Stimulated activated CD8-positive, alpha-beta memory T cell treated with anti-CD3 and anti-CD28 coated beads, Interleukin-7, amount 100 ng/mL, for 1 hour (primary cell): ENCODE measurements around the gene MLNR.

Experiments
- DNase-seq, 2 donors: peaks; one replicate each; pipeline ENCODE4 v3.0.0-alpha.2; 2020; ENCODE audit warnings: low read depth in 2 of 2

MLNR gene, protein sequence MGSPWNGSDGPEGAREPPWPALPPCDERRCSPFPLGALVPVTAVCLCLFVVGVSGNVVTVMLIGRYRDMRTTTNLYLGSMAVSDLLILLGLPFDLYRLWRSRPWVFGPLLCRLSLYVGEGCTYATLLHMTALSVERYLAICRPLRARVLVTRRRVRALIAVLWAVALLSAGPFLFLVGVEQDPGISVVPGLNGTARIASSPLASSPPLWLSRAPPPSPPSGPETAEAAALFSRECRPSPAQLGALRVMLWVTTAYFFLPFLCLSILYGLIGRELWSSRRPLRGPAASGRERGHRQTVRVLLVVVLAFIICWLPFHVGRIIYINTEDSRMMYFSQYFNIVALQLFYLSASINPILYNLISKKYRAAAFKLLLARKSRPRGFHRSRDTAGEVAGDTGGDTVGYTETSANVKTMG

DNA sequence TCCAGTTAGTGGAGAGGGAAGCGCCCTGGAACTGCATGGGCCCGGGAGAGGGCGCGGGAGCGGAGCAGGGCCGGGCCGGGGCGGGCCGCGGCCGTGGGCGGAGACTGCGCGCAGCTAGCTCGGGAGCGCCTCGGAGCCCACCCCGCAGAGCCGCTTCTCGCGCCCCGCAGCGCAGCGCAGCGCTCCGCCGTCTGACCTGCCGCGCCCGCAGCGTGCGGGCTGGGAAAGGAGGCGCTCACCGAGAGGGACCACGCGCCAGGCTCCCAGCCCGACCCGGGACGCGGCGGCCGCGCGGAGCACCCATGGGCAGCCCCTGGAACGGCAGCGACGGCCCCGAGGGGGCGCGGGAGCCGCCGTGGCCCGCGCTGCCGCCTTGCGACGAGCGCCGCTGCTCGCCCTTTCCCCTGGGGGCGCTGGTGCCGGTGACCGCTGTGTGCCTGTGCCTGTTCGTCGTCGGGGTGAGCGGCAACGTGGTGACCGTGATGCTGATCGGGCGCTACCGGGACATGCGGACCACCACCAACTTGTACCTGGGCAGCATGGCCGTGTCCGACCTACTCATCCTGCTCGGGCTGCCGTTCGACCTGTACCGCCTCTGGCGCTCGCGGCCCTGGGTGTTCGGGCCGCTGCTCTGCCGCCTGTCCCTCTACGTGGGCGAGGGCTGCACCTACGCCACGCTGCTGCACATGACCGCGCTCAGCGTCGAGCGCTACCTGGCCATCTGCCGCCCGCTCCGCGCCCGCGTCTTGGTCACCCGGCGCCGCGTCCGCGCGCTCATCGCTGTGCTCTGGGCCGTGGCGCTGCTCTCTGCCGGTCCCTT, at the start of gene MLNR:
TSS of gene MLNR (plus strand) at position 303 of the 820 bp plus-strand sequence. CDS start at position 303, 0 bp downstream.
- DNase-seq = no peak

DNA sequence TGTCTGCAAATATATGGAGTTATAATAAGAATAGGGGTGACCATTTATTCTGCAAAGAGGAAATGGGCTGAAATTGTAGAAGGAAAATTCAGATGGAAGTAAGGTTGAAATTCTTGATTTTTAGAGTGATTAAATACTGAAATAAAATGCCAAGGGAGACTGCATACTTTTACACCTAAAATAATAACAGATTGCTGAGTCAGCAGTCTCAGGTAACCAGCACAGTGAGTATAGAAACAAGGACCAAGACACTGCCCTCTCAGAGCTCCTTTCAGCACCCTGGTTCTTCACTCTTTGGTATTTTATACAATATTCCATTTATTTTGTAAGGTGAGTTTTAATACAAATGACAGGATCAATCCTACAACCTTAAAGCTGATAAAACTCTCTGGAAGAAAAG, 48.8 kb upstream of the MLNR start:
- DNase-seq = no peak

DNA sequence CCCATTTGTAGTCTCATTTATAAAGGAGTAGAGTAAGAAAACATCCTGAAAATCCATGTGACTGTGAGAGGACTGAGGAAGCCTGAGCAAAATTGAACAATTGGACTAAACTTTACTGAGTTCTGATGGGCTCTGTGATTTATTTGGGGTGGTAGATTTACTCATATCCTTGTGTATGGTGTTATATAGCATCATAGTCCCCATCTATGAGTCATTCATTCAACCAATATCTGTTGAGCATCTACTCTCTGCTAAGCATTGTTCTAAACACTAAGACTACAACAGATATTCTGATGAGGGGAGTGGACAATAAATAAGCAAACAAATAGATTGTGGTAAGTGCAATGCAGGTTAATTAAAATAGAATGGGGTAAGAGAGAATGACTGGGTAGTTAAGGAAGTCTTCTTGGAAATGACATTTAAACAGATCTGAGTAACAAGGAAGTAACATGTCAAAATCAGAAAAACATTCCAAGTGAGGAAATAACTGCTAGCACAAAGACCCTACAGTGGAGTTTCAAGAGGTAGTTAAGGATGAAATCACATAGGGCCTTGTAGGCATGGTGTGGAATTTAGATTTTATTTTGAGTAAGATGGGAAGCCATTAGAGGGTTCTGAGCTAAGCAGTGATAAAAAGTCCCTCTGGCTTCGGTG, 36.3 kb upstream of the MLNR start:
- DNase-seq = no peak

DNA sequence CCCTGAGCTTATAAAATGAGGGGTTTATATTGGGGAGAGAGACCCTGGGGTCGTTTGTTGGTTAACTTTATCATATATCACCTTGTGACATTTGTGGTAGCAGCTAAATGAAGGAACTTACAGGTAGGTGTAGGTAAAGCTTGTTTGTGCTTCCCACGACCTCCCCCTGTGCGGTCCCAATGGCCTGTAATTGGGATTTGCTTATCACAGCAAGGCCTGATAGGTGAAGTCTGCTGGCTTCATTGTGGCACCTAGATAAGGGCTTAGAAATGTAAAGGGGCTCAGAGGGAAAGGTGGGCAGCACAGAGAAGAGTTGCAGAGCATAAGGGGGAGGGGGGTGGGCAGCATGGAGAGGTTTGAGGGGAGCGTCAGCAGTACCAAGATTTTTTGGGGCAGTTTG, 35.5 kb upstream of the MLNR start:
- DNase-seq = no peak

DNA sequence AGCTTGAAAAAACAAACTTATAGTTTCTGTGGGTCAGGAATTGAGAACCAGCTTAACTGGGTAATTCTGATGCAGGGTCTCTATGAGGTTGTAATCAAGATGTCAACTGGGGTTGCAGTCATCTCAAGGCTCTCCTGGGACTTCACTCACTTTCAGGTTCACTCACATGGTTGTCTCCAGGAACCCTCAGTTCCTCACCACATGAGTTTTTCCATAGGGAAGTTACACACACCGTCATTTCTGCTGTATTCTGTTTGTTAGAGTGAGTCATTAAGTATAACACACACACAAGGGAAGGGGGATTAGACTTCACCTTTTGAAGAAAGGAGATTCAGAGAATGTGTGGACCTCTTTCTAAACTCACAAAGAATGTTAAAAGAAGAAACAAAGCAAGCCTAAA, 34.9 kb upstream of the MLNR start:
- DNase-seq = no peak

DNA sequence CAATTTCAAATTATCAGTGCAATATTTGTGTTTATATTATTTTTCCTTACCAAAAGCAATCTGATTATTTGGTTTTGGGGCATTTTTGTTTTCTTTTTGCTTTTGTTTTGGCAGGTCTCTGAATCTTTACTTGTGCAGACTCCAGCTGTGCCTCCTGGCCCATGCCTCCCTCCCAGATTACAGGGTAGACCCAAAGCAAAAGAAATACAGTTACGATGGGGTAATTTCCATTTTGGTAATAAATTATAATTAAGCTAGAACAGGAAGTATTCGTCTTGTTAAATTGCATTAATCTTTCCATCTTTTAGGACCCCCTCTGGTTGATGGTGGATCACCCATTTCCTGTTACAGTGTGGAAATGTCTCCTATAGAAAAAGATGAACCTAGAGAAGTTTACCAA, 29.2 kb upstream of the MLNR start:
- no peak for DNase-seq

DNA sequence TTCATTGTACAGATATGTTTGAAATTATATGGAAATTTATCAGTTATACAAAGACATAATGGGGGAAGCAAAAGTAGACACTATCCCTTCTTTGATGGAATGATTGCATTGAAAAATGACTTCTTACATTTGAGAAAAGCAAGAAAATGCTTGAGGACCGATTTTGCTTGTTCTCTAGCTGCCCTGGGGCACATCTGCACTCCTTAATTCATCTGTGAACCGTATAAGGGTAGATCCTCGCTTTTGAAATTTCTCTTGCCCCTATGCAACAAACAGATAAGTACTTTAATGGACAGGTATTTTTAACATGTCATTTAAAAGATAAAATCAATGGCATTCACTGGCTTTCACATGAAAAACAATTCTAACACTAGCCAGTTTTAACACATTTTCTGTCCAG, 13.5 kb upstream of the MLNR start:
- no peak for DNase-seq

DNA sequence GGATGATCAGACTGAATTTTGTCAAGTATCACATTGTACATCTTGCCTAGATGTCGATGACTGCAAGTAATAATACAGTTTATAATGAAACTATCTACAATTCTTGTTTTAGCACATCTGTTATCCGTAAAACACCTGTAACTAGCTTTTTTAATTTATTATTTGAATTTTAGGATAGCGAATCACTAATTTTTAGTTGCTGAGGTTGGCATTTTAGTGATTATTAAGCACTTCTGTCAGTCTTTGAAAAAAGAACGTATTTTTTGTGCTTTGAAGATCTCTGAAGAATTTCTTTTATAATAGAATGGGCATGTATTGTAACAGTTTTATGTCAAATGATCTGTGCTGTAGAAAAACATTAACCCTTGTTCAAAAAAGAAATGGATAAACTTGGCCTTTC, 11.5 kb upstream of the MLNR start:
- no peak for DNase-seq

DNA sequence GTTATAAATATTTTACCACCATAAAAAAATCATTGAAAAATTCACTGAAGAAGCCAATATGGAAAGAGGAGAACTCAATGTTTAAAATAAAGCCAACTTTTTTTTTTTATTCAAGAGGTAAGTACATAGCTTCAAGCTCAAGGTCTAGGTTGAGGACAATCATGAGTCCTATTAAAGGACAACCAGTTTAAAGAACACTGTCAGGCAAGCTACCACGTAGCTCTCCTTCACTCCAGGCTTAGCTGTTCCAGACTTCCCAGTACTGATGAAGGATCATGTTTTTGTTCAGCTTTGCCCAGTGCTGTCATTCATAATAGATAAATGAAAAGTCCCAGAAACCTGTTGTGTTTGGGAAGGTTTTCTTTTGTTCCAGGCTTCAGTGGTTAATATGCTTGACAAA, 10.0 kb upstream of the MLNR start:
- DNase-seq = no peak

DNA sequence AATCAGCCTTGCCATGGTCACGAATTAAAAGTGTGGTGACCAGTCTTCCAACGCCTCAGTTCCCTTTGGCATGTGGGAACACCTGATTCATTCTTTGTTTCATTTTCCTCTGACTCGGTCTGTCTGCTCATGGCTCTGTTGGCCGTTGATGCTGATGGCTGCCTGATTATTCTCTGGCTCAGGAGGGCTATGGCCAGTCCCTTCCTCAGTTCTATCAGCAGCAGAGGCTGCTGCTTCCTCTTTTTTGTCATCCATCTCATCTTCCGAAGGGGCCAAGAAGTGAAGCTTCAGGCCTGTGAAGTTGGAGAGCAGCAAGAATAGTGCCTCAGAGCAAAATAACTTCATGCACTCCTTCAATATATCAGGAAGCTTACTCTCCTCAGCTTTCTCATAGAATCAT, 9.5 kb upstream of the MLNR start:
- no peak for DNase-seq

DNA sequence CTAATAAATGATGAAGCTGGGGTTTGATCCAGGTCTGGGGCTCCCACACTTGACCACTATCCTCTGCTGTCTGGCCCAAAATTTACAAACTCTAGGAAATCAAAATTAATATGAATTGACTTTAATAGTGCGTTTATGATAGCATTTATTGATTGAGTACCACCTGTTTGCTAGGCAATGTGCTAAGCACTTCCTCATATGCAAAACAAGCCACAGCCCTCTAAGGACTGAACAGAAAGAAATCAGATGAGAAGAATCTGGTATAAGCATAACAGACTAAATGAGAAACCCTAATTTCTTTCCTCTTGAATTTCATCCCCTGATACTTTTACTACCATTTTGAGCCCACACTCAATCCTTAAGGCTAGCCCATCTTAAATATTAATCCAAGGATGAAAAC, 6.6 kb upstream of the MLNR start:
- DNase-seq = no peak

DNA sequence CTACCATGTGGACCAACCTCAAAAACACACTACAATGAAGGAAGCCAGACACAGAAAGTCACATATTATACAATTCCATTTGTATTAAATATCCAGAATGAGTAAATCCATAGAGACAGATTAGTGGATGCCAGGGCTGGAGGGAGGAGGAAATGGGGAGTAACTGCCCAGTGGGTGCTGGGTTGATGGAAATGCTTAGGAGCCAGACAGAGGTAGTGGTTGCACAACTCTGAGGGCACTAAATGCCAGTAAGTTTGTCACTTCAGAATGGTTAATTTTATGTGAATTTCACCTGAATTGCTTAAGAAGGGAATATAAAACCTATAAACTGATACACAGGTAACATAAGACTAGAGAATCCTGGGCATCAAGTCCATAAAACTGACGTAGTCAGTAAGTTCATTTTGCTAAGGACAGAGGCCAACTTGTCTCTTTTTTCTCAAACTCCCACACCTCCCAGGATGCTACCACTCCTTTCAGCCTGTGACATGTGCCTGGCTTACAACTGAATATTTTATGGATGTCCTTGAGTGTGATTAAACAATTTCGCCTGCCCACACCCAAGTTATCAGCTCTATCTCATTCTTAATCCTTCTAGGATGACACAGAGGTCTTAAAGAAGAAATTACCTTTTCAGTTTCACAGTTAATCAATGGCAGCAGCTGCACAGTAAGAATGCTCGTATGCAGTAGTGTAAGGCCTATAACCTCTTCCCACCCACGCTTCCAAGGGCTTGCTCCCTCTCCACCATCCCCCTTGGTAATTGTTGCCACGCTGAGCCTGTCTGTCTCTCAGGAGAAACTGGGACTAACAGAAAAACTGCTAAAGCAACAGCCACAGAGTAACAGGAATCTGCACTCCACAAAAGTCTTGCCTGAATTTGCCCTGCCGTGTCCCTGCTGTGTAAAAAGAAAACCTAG, 5.9 kb upstream of the MLNR start:
- DNase-seq = no peak

DNA sequence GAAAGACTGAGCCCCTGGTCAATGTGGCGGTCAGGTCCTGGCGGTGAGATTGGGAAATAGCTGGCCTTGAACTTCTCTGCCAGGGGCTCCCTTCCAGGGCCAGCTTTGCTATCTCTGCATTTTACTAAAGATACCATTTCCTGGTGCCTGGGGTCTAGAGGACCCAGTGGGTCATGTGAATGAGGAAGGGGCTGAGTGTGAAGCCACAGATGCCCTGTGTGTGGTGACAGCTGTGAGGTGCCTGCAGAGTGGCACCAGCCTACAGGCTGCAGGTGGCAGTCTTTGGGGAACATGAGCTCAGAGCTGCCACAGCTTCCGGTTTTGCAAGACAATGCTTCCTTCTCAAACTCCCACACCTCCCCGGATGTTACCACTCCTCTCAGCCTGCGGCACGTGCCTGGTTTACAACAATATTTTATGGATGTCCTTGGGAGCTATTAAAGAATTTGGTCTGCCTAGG, 5.2 kb upstream of the MLNR start:
- no peak for DNase-seq

DNA sequence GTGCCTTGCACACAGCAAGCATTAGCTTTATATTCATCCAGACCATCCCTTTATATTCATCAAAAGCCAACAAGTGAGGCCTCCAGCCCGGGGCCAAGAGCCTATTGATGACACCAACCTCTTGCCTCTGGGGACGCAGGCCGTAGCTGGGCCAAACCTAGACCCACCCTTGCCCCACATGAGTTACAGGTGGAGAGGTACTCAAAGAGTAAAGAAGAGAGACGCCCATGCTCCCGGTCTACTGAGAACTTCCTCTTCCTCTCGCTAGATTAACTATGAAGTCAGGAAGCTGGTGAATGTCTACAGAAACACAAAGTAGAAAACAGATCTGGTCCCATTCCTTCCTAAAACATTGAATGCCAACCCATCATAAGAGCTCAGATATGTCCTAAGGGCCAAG, 3.8 kb upstream of the MLNR start:
- DNase-seq = no peak

DNA sequence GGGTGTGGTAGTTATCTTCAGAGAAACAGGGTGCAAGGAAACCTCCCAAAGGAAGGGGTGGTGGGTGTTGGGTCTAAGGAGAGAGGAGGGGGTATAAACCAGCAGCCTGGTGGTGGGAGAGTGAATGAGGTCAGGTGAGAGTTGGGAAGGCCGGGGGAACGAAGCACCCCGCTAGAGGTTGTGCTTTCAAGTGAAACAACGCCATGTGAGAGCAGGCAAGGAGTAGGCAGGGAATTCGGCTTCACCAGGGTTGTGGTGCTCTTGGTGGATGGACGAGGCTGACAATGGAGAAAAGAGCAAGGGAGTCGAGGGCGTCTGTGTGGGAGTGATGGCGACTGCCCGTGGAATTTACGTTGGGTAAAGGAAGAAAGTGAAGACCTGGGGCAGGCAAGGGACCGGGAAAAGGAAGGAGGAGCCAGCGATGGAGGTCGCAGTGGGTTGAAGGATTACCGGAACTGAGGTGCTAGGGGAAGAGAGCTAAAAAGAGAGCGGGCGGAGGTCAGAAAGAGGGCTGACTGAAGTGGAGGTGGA, 2.1 kb upstream of the MLNR start:
- DNase-seq = no peak

DNA sequence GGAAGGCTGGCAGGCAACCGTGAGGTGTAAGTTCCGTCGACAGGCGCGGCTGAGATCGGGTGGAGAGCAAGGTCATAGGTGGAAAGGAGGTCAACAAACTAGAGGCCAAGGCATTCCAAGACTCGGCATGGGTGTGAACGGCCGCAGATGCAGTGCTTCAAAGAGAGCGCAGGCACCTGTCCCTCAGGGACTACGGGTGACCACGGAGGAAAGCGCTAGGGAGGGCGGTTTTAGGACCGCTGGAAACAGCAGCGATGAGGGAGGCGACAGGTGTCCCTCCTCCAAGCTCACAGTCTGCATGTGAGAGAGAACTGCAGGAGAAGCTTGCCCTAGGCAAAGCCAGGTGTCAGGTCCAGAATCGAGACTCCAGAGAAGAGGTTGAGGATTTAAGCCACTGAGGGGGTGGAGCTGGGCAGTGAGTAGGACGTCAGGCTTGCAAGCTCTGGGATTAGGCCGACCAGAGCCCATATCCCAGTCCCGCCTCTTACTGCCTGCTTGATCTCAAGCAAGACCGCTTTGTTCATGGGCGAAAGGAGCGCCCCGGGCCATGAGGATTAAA, 1.6 kb upstream of the MLNR start:
- DNase-seq = no peak

DNA sequence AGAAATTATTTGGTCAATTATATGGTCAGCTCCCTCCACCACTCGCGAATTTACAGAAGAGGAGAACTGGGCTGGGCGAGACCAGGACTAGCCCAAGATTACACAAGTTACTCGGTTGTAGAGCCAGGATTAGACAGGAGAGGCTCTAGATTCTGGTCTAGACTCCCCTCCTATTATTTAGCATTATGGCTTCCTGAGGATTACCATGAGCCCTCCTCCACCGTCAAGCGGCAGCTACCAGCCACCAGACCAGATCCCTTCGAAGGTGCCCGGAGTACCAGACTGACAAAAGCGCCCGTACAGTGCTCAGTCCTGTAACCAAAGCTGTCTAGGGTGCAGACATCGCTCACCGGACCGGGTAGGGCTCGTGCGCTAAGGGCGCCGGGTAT, 497 bp upstream of the MLNR start:
- no peak for DNase-seq

DNA sequence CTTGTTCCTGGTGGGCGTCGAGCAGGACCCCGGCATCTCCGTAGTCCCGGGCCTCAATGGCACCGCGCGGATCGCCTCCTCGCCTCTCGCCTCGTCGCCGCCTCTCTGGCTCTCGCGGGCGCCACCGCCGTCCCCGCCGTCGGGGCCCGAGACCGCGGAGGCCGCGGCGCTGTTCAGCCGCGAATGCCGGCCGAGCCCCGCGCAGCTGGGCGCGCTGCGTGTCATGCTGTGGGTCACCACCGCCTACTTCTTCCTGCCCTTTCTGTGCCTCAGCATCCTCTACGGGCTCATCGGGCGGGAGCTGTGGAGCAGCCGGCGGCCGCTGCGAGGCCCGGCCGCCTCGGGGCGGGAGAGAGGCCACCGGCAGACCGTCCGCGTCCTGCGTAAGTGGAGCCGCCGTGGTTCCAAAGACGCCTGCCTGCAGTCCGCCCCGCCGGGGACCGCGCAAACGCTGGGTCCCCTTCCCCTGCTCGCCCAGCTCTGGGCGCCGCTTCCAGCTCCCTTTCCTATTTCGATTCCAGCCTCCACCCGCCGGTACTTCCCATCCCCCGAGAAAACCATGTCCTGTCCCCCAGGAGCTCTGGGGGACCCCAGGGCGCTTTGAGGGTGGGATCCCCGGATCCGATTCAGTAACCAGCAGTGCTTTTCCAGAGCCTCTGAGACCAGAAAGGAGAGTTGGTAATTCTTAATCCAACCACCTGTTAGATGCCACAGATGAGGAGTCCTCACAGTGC, 885 bp downstream of the MLNR start:
- DNase-seq = no peak

DNA sequence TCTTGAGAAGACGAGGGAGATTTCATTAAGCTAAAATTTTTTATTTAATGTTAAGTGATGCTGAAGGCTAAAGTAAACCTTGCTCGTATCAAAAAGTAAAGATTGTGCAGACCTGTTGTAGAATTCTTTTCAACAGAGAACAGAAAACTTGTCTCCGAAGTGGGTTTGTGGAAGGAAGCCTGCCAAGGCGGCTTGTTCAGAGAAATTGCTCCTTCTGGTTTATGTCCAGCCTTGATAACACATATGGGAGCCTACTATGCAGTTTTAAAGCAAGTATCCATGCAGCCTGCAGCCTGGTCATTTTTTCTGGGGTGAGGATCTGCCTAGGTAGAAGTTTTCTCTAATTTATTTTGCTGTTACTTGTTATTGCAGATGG, 1.4 kb downstream of the MLNR start:
- no peak for DNase-seq
